ENCODE measurements around the gene ZNF317. TPM values are rescaled to one million over a fixed set of nuclear protein-coding genes. Genes with fewer than 3 reads are reported as not detected.

The ZNF317 gene
- total RNA-seq, 1 donor from 2014 or later, result 25.4 TPM

DNA sequence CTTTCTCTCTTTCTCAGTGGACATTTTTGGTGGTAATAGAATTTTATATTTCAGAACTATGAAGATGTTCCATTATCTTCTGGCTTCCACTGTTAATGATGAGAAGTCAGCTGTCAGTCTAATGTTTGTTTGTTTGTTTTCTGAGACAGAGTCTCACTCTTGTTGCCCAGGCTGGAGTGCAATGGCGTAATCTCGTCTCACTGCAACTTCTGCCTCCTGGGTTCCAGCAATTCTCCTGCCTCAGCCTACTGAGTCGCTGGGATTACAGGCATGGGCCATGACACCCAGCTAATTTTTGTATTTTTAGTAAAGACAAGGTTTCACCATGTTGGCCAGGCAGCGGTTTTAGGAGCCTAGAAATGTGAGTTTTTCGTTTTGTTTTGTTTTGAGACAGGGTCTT, 4.7 kb downstream of the ZNF317 start:
- H3K9me3 ChIP-seq, result peaks cover 24% of the 10 kb centered on the region
- peaks cover 6% of the 10 kb centered on the region for H3K36me3 ChIP-seq
- DNase-seq (no peak), ATAC-seq (no peak)
- H3K4me1 ChIP-seq, result peaks cover 14% of the 10 kb centered on the region
- no peak overlapping the region for H3K4me3 ChIP-seq
- no peak overlapping the region for H3K27ac ChIP-seq
- H3K27me3 ChIP-seq (ENCODE audit: low read depth), result no peaks in the 10 kb centered on the region
- intact Hi-C loops (cut with DNase I), result no loop called here
- TF ChIP-seq, protein P1, sequence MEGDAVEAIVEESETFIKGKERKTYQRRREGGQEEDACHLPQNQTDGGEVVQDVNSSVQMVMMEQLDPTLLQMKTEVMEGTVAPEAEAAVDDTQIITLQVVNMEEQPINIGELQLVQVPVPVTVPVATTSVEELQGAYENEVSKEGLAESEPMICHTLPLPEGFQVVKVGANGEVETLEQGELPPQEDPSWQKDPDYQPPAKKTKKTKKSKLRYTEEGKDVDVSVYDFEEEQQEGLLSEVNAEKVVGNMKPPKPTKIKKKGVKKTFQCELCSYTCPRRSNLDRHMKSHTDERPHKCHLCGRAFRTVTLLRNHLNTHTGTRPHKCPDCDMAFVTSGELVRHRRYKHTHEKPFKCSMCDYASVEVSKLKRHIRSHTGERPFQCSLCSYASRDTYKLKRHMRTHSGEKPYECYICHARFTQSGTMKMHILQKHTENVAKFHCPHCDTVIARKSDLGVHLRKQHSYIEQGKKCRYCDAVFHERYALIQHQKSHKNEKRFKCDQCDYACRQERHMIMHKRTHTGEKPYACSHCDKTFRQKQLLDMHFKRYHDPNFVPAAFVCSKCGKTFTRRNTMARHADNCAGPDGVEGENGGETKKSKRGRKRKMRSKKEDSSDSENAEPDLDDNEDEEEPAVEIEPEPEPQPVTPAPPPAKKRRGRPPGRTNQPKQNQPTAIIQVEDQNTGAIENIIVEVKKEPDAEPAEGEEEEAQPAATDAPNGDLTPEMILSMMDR (IDR thresholded peaks at IDR 0.05), result no peak

DNA sequence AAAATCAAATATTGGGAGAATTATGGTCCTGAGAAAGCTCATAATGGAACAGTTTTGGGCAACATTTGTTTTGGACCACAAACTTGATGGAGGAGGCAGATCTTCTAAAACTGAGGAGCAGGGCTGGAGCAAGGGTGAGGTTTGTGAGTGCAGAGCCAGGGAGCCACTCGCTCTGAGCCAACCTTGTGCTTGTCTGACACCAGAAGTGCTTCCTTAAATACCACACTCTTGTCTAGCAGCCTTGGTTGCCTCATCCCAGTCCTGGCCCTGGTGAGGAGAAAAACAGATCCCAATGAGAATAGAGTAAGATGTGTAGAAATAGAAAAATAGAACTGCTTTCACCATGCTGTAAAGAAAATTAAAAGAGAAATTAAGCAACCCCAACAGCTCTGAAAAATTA, 6.7 kb downstream of the ZNF317 start:
- no peak overlapping the region for H3K4me3 ChIP-seq
- TF ChIP-seq, protein P1 (IDR thresholded peaks at IDR 0.05), result no peak
- intact Hi-C loops (cut with DNase I), result no loop called here
- peaks cover 24% of the 10 kb centered on the region for H3K9me3 ChIP-seq
- H3K27ac ChIP-seq, result no peak overlapping the region
- H3K4me1 ChIP-seq, result peaks cover 5% of the 10 kb centered on the region
- no peak for DNase-seq
- ATAC-seq, result no peak
- no peaks in the 10 kb centered on the region for H3K27me3 ChIP-seq (ENCODE audit: low read depth)
- H3K36me3 ChIP-seq, result peaks cover 6% of the 10 kb centered on the region

GRCh38 chr19:9148697-9149096, 8.5 kb downstream of the ZNF317 start:
- peaks cover 43% of the 10 kb centered on the region for H3K9me3 ChIP-seq
- intact Hi-C loops (cut with DNase I), result no loop called here

DNA sequence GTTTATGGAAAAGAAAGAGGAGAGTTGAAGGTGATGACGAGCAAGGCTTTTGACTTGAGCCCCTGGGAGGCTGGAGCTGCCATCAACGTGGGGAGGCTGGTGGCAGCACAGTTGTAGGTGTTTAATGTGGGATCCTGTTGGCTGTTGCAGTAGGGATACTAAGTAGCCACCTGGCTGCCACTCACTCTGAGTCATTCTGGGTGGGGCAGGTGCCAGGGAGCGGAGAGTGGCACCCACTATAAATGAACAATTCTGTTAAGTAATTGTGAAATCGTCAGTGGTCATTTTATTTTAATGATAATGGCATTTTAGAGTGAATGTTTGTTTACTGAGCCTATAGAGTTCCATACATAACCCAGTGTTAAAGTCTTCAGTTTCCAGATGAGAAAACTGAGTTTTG, 9.8 kb downstream of the ZNF317 start:
- Histone ChIP-seq H3K27me3 (ENCODE audit: low read depth) (no peaks in the 10 kb centered on the region), H3K9me3 (peaks cover 43% of the 10 kb centered on the region), H3K4me1 (no peaks in the 10 kb centered on the region), H3K27ac (no peak overlapping the region), H3K36me3 (peaks cover 14% of the 10 kb centered on the region), H3K4me3 (no peak overlapping the region)
- ATAC-seq (no peak), DNase-seq (no peak)
- intact Hi-C loops (cut with DNase I), result no loop called here
- TF ChIP-seq, protein P1 (IDR thresholded peaks at IDR 0.05), result no peak

More at GRCh38 chr19:9148697-9149096, 8.5 kb downstream of the ZNF317 start:
- Histone ChIP-seq H3K4me1 (no peaks in the 10 kb centered on the region), H3K4me3 (no peak overlapping the region), H3K27me3 (ENCODE audit: low read depth) (no peaks in the 10 kb centered on the region), H3K36me3 (peaks cover 14% of the 10 kb centered on the region), H3K27ac (no peak overlapping the region)
- DNase-seq (no peak), ATAC-seq (no peak)
- TF ChIP-seq, protein P1 (IDR thresholded peaks at IDR 0.05), result no peak

DNA sequence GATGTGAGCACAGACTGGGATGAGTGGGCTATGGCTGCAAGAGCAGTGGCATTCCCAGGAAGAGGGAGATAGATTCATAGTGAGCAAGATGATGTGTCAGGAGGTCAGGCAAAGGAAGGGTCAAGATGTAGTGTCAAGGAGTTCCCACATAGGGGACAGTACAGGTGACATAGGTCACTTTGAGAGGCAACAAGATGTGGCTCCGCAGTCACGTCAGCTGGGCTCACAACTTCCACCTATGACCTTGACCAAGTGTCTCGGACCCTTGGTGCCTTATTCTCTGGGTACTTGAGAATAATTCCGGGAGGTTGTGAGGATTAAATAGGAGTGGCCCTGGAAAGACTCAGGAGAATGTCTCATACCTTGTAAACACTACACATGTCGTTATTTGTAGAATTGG, 10.5 kb downstream of the ZNF317 start:
- Histone ChIP-seq H3K27me3 (ENCODE audit: low read depth) (no peaks in the 10 kb centered on the region), H3K4me1 (no peaks in the 10 kb centered on the region), H3K9me3 (peaks cover 42% of the 10 kb centered on the region), H3K27ac (no peak overlapping the region), H3K36me3 (peaks cover 15% of the 10 kb centered on the region), H3K4me3 (no peak overlapping the region)
- no peak for ATAC-seq
- TF ChIP-seq, protein P1 (IDR thresholded peaks at IDR 0.05), result no peak
- intact Hi-C loops (cut with DNase I), result no loop called here
- DNase-seq, result no peak

DNA sequence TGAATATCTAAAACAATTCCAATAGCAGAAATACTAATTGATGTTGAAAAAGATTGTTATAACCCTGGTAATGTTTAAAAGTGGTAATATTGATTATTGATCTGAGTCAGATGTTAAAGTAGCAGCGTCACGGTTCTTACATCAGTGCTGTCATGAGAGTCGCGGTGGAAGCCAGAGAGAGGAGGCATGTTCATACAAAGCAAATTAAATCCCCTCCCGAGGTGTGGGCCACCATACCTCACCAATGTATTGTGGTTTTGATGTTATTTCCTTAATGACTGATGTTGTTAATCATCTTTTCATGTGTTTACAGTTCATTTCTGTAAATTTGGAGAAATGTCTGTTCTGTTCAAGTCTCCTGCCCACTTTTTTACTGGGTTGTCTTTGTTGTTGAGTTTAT, 11.2 kb downstream of the ZNF317 start:
- Histone ChIP-seq H3K4me3 (no peak overlapping the region), H3K36me3 (peaks cover 22% of the 10 kb centered on the region), H3K4me1 (no peaks in the 10 kb centered on the region), H3K27me3 (ENCODE audit: low read depth) (no peaks in the 10 kb centered on the region), H3K27ac (no peak overlapping the region), H3K9me3 (peaks cover 35% of the 10 kb centered on the region)
- ATAC-seq, result no peak
- intact Hi-C loops (cut with DNase I), result no loop called here
- TF ChIP-seq, protein P1 (IDR thresholded peaks at IDR 0.05), result no peak
- no peak for DNase-seq

Data from lower lobe of right lung (tissue), 2 donors.